NCI-H1417 treated with DMSO at 0.1 percent for 48 hours (cell line): ENCODE data around the gene CEP112.

Experiments
- DNase-seq: peaks from one replicate; lab custom pipeline; 2025; lab: John Stamatoyannopoulos, UW

CEP112 gene

GRCh38 chr17:66191593-66192377, at the start of gene CEP112:
TSS of gene CEP112 (minus strand) at chr17:66192133.
- DNase-seq, result peak; percentile 34

- no peak for DNase-seq
These were observed 48.7 kb upstream of the CEP112 start for GRCh38 chr17:66240630-66241029.

- no peak for DNase-seq
These were observed 48.1 kb upstream of the CEP112 start for GRCh38 chr17:66240013-66240412.

- DNase-seq, result no peak
These were observed 43.6 kb upstream of the CEP112 start for GRCh38 chr17:66235377-66235994.

GRCh38 chr17:66234611-66235010, 42.7 kb upstream of the CEP112 start:
- no peak for DNase-seq

GRCh38 chr17:66233023-66233753, 41.3 kb upstream of the CEP112 start:
- DNase-seq, result no peak

- DNase-seq, result no peak
These were observed 39.1 kb upstream of the CEP112 start for GRCh38 chr17:66230922-66231591.

- no peak for DNase-seq
These were observed 38.0 kb upstream of the CEP112 start for GRCh38 chr17:66229783-66230538.

GRCh38 chr17:66228887-66229782, 37.2 kb upstream of the CEP112 start, which contains the start of gene APOH:
TSS of gene APOH (minus strand) at chr17:66229415. CDS start at chr17:66229379, 36 bp downstream.
- DNase-seq, result no peak

- no peak for DNase-seq
These were observed 35.5 kb upstream of the CEP112 start for GRCh38 chr17:66227212-66228045.

GRCh38 chr17:66222798-66223350, 30.9 kb upstream of the CEP112 start:
- no peak for DNase-seq

- DNase-seq, result no peak
These were observed 30.0 kb upstream of the CEP112 start for GRCh38 chr17:66221755-66222530.

GRCh38 chr17:66221343-66221742, 29.4 kb upstream of the CEP112 start:
- no peak for DNase-seq

- no peak for DNase-seq
These were observed 28.3 kb upstream of the CEP112 start for GRCh38 chr17:66220079-66220835.

GRCh38 chr17:66215529-66215911, 23.6 kb upstream of the CEP112 start:
- no peak for DNase-seq

GRCh38 chr17:66214884-66215528, 23.1 kb upstream of the CEP112 start:
- DNase-seq, result no peak
